Muscle layer of colon (tissue), 2 donors: ENCODE data around the gene KCNN2.

Experiments used
- H3K27ac ChIP-seq: one replicate; pipeline ENCODE4 v1.7.0; 2013; ENCODE audit warnings: low read depth, mild to moderate bottlenecking, low read length, moderate library complexity
- H3K27me3 ChIP-seq, 2 donors: one replicate each; pipeline ENCODE4 v1.7.0; 2013; ENCODE audit warnings: low read length in 2 of 2, mild to moderate bottlenecking in 2 of 2; ENCODE audit not compliant: insufficient read depth in 2 of 2, control insufficient read depth in 1 of 2
- H3K36me3 ChIP-seq: one replicate; pipeline ENCODE4 v1.7.0; 2013; ENCODE audit warnings: mild to moderate bottlenecking, low read length; ENCODE audit not compliant: insufficient read depth
- H3K4me1 ChIP-seq: one replicate; pipeline ENCODE4 v1.7.0; 2013; ENCODE audit warnings: mild to moderate bottlenecking, low read length; ENCODE audit not compliant: insufficient read depth
- H3K4me3 ChIP-seq, 2 donors: one replicate each; pipeline ENCODE4 v1.7.0; 2013; ENCODE audit warnings: low read length in 2 of 2, low read depth in 1 of 2, mild to moderate bottlenecking in 1 of 2, moderate library complexity in 1 of 2
- H3K9ac ChIP-seq: one replicate; pipeline ENCODE4 v1.7.0; 2013; ENCODE audit warnings: low read length
- H3K9me3 ChIP-seq: one replicate; pipeline ENCODE4 v1.7.0; 2013; ENCODE audit warnings: mild to moderate bottlenecking, low read length
- donor health status: abdominal sarcoma.
- donor health status: Adenocarcinoma of cecum.

Gene KCNN2

GRCh38 chr5:114332493-114332892, 29.4 kb upstream of the KCNN2 start:
- Histone ChIP-seq H3K9me3 (no peaks in the 10 kb centered on the region), H3K27ac (no peak overlapping the region), H3K36me3 (no peaks in the 10 kb centered on the region), H3K9ac (no peak overlapping the region), H3K27me3 (no peaks in the 10 kb centered on the region), H3K4me3 (no peak overlapping the region), H3K4me1 (peaks cover 5% of the 10 kb centered on the region)

DNA sequence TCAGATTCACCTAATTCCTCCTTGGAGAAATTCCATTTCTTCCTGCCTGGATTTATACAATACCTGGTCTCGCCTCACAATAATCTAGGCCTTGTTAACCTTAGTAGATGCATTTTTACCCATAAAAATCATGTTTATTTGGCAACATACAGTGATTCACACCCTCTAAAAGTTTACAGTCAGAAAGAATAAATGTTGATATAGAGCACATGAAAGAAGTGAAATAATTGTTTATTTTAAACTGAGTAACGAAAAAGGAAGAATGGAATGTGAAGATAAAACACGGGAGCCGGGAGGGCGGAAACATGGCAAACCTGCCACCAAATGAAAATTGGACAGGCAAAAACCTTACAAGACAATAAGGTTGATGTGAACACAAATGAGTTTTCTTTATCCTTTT, 28.9 kb upstream of the KCNN2 start:
- no peak overlapping the region for H3K4me3 ChIP-seq
- H3K27me3 ChIP-seq = no peaks in the 10 kb centered on the region
- no peaks in the 10 kb centered on the region for H3K9me3 ChIP-seq
- no peak overlapping the region for H3K27ac ChIP-seq
- no peaks in the 10 kb centered on the region for H3K36me3 ChIP-seq
- H3K9ac ChIP-seq = no peak overlapping the region
- H3K4me1 ChIP-seq = peaks cover 5% of the 10 kb centered on the region

GRCh38 chr5:114335391-114335790, 26.5 kb upstream of the KCNN2 start:
- Histone ChIP-seq H3K27ac (no peak overlapping the region), H3K9ac (no peak overlapping the region), H3K9me3 (no peaks in the 10 kb centered on the region), H3K36me3 (no peaks in the 10 kb centered on the region), H3K27me3 (no peaks in the 10 kb centered on the region), H3K4me1 (peaks cover 5% of the 10 kb centered on the region), H3K4me3 (no peak overlapping the region)

- no peak overlapping the region for H3K27ac ChIP-seq
- H3K4me1 ChIP-seq = no peaks in the 10 kb centered on the region
- no peaks in the 10 kb centered on the region for H3K36me3 ChIP-seq
- no peak overlapping the region for H3K4me3 ChIP-seq
- H3K27me3 ChIP-seq = no peaks in the 10 kb centered on the region
- no peaks in the 10 kb centered on the region for H3K9me3 ChIP-seq
- no peak overlapping the region for H3K9ac ChIP-seq
Measured at GRCh38 chr5:114339108-114339507, 22.8 kb upstream of the KCNN2 start.

DNA sequence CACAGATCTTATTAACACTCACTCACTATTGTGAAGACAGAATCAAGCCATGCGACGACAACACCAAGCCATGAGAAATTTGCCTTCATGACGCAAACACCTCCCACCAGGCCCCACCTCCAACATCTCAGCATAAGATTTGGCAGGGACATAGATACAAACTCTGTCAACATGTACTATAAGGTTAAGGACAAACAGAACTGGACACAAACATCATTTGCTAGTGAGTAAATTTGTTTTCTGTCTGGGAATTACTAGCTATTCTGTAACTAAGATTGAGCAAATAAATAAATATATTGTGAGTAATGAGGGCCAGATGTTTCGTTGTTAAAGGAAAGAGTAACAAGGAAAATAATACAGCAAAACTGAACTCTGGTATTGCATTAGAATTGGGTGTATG, 15.7 kb upstream of the KCNN2 start:
- Histone ChIP-seq H3K27ac (no peak overlapping the region), H3K9me3 (no peaks in the 10 kb centered on the region), H3K27me3 (no peaks in the 10 kb centered on the region), H3K4me1 (no peaks in the 10 kb centered on the region), H3K36me3 (no peaks in the 10 kb centered on the region), H3K4me3 (no peak overlapping the region), H3K9ac (no peak overlapping the region)

- Histone ChIP-seq H3K4me1 (no peaks in the 10 kb centered on the region), H3K9me3 (no peaks in the 10 kb centered on the region), H3K4me3 (no peak overlapping the region), H3K9ac (no peak overlapping the region), H3K27me3 (no peaks in the 10 kb centered on the region), H3K27ac (no peak overlapping the region), H3K36me3 (no peaks in the 10 kb centered on the region)
Measured at GRCh38 chr5:114355086-114355830, 6.6 kb upstream of the KCNN2 start.

GRCh38 chr5:114358329-114358728, 3.5 kb upstream of the KCNN2 start:
- no peak overlapping the region for H3K9ac ChIP-seq
- H3K36me3 ChIP-seq = no peaks in the 10 kb centered on the region
- peaks cover 3% of the 10 kb centered on the region for H3K4me1 ChIP-seq
- no peak overlapping the region for H3K27ac ChIP-seq
- no peak overlapping the region for H3K4me3 ChIP-seq
- peaks cover 0 to 21% of the 10 kb centered on the region in 2 donors for H3K27me3 ChIP-seq
- no peaks in the 10 kb centered on the region for H3K9me3 ChIP-seq

GRCh38 chr5:114360357-114360756, 1.5 kb upstream of the KCNN2 start:
- H3K4me3 ChIP-seq = peak overlapping the region in 1 of 2 donors; percentile 45
- H3K9me3 ChIP-seq = no peaks in the 10 kb centered on the region
- H3K36me3 ChIP-seq = no peaks in the 10 kb centered on the region
- no peak overlapping the region for H3K9ac ChIP-seq
- no peak overlapping the region for H3K27ac ChIP-seq
- peaks cover 4 to 28% of the 10 kb centered on the region in 2 donors for H3K27me3 ChIP-seq
- peaks cover 8% of the 10 kb centered on the region for H3K4me1 ChIP-seq

- Histone ChIP-seq H3K27ac (peak overlapping the region; percentile 78), H3K9ac (no peak overlapping the region), H3K27me3 (peaks cover 4 to 28% of the 10 kb centered on the region in 2 donors), H3K4me3 (peak overlapping the region; percentile 55 to 77), H3K4me1 (peaks cover 8% of the 10 kb centered on the region), H3K9me3 (no peaks in the 10 kb centered on the region), H3K36me3 (no peaks in the 10 kb centered on the region)
Measured at GRCh38 chr5:114360816-114361723, 800 bp upstream of the KCNN2 start.

GRCh38 chr5:114362197-114362976, 517 bp downstream of the KCNN2 start:
- H3K4me3 ChIP-seq = peak overlapping the region; percentile 55 to 77
- no peak overlapping the region for H3K27ac ChIP-seq
- no peaks in the 10 kb centered on the region for H3K9me3 ChIP-seq
- H3K36me3 ChIP-seq = no peaks in the 10 kb centered on the region
- no peak overlapping the region for H3K9ac ChIP-seq
- H3K4me1 ChIP-seq = peaks cover 8% of the 10 kb centered on the region
- peaks cover 4 to 28% of the 10 kb centered on the region in 2 donors for H3K27me3 ChIP-seq
